ENCODE results near the gene TRPC1. TPM values are rescaled to one million over a fixed set of nuclear protein-coding genes. Genes with fewer than 3 reads are reported as not detected.
A peak's percentile ranks its signal among the peaks of the same experiment; 100 is the strongest.

TRPC1 gene
- total RNA-seq, 2 donors from 2014 or later, result 5.6 to 9.4 TPM

DNA sequence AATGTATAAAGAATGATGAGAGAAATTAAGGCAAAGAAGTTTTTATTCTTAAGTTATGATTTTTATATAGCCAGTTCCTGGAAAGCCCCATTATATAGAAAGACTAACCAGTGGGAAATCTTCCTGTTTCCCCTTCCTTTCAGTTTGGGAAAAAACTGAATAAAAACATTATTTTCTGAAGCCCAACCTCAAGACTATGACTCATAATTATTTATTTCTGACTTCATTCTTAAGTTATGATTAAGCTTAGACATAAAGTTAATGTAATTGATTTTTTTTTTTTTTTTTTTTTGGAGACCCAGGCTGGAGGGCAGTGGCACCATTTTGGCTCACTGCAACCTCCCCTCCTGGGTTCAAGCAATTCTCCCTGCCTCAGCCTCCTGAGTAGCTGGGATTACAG lies 55.8 kb downstream of the TRPC1 start:
- DNase-seq (no peak), ATAC-seq (replicated peaks in 1 of 2) (no peak)
- Mint-ChIP-seq H3K36me3 (ENCODE audit: insufficient read depth in 2 of 2) (no peaks in the 10 kb centered on the region), H3K4me1 (ENCODE audit: low read depth) (no peaks in the 10 kb centered on the region), H3K4me3 (no peak overlapping the region), H3K27ac (no peak overlapping the region), H3K27me3 (ENCODE audit: low read depth) (no peaks in the 10 kb centered on the region), H3K9me3 (no peaks in the 10 kb centered on the region)

DNA sequence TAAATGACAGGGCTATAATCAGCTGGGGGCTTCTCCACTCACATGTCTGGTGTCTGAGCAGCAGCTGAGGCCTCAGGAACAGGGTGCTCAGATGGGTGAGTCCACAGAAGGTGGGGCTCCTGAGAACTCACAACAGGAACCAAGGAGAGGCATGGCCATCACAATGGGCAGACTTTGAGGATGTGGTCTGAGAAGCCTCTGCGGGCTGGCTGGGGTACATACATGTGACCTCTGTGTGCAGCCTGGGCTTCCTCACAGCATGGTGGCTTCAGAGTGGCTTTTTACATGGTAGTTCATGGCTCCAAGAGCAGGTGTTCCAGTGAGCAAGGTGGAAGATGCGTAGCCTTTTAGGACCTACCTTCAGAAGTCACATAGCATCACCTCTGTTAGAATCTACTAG lies 58.8 kb downstream of the TRPC1 start:
- Mint-ChIP-seq H3K4me3 (no peak overlapping the region), H3K36me3 (ENCODE audit: insufficient read depth in 2 of 2) (no peaks in the 10 kb centered on the region), H3K27me3 (ENCODE audit: low read depth) (no peaks in the 10 kb centered on the region), H3K4me1 (ENCODE audit: low read depth) (no peaks in the 10 kb centered on the region), H3K27ac (no peak overlapping the region), H3K9me3 (no peaks in the 10 kb centered on the region)
- DNase-seq, result no peak
- no peak for ATAC-seq (replicated peaks in 1 of 2)

DNA sequence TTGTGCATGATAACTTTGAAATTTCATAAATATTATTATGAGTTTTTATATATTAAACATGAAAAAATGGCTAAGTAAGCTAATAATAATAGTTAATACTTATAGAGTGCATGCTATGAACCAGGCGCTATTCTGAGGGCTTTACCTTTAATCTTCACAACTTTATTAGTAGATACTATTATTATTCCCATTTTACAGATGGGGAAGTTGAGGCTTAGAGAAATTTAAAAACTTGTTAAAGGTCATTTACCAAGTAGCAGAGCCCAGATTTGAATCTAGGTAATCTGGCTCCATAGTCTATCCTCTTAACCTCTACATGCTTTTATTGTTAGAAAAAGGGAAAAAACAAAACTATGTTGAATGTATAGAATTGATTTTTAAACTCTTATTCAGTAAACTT lies 60.4 kb downstream of the TRPC1 start:
- H3K4me3 Mint-ChIP-seq, result no peak overlapping the region
- no peak overlapping the region for H3K27ac Mint-ChIP-seq
- no peaks in the 10 kb centered on the region for H3K36me3 Mint-ChIP-seq (ENCODE audit: insufficient read depth in 2 of 2)
- DNase-seq (no peak), ATAC-seq (replicated peaks in 1 of 2) (no peak)
- H3K4me1 Mint-ChIP-seq (ENCODE audit: low read depth), result no peaks in the 10 kb centered on the region
- no peaks in the 10 kb centered on the region for H3K27me3 Mint-ChIP-seq (ENCODE audit: low read depth)
- no peaks in the 10 kb centered on the region for H3K9me3 Mint-ChIP-seq

DNA sequence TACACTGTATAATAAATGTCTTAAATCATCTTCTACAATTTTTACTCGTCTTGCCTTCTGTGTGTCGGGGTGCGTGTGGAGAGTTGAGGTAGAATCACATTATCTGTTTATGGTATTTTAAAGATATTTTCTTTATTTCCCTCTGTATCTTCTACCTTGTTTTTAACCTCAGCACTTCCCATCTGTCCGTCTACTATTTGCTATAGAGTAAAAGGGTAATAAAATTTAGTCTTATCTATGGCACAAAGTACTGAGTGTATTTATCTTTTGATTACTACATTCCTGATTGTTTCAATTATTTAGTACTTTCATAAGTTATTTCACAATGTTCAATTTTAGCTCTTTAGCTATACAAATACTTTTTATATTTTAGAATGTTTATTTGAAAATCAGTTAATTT lies 62.2 kb downstream of the TRPC1 start:
- no peak for ATAC-seq (replicated peaks in 1 of 2)
- Mint-ChIP-seq H3K27me3 (ENCODE audit: low read depth) (no peaks in the 10 kb centered on the region), H3K36me3 (ENCODE audit: insufficient read depth in 2 of 2) (no peaks in the 10 kb centered on the region), H3K27ac (no peak overlapping the region), H3K4me1 (ENCODE audit: low read depth) (no peaks in the 10 kb centered on the region), H3K9me3 (no peaks in the 10 kb centered on the region), H3K4me3 (no peak overlapping the region)
- DNase-seq, result no peak

DNA sequence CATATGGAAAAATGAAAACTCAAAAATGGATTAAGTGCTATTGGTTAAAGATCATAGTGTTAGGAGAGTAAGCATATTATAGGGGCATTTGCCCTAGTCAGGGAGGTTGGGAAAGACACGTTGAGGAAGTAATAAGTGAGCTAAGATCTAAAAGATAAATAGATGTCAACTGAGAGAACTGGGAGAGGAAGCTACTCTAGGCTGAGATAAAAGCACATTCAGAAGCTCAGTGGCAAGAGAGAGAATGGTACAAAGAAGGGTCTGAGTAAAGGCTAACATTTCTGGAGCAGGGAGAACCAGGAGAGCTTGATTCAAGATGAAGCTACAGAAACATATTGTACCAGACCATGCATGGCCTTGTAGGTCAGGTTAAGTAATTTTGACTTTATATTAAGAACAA lies 63.9 kb downstream of the TRPC1 start:
- H3K4me3 Mint-ChIP-seq, result no peak overlapping the region
- ATAC-seq (replicated peaks in 1 of 2), result no peak
- DNase-seq, result no peak
- no peak overlapping the region for H3K27ac Mint-ChIP-seq
- H3K27me3 Mint-ChIP-seq (ENCODE audit: low read depth), result no peaks in the 10 kb centered on the region
- no peaks in the 10 kb centered on the region for H3K4me1 Mint-ChIP-seq (ENCODE audit: low read depth)
- H3K9me3 Mint-ChIP-seq, result no peaks in the 10 kb centered on the region
- no peaks in the 10 kb centered on the region for H3K36me3 Mint-ChIP-seq (ENCODE audit: insufficient read depth in 2 of 2)

DNA sequence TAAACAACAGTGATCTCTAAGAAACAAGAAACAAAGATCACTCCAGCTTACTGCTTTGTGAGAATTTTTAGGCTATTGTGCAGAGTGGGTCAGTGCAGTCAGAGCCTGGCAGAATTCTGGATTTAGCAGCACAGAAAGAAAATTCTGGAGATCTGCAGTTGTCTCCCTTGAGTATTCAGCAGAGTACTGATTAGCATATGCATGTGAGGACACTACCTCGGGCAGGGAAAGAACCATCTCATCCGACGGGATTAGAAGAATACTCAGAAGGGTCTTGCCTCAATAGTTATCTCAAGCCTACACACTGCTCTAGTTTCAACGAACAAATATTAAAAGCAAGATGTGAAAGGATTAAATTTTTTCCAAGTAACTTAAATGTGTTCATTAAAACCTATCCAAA lies 70.7 kb downstream of the TRPC1 start:
- Mint-ChIP-seq H3K4me3 (no peak overlapping the region), H3K9me3 (no peaks in the 10 kb centered on the region), H3K27me3 (ENCODE audit: low read depth) (no peaks in the 10 kb centered on the region), H3K36me3 (ENCODE audit: insufficient read depth in 2 of 2) (no peaks in the 10 kb centered on the region), H3K27ac (no peak overlapping the region), H3K4me1 (ENCODE audit: low read depth) (no peaks in the 10 kb centered on the region)
- no peak for ATAC-seq (replicated peaks in 1 of 2)
- DNase-seq, result no peak

DNA sequence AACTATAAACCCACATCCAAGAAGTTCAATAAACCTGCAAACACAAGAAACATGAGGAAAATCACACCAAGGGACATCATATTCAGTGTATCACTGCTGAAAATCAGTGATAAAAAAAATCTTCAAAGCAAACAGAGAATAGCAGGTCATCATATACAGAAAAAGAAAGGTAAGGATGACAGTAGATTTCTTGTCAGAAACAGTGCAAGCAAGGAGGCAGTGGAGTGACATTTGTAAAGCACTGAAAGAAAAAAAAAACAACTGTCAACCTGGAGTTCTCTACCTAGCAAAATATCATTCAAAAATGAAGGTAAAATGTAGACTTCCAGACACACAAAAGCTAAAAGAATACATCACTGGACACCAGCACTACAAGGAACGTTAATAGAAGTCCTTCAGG lies 71.5 kb downstream of the TRPC1 start:
- no peaks in the 10 kb centered on the region for H3K9me3 Mint-ChIP-seq
- no peak for ATAC-seq (replicated peaks in 1 of 2)
- no peaks in the 10 kb centered on the region for H3K27me3 Mint-ChIP-seq (ENCODE audit: low read depth)

DNA sequence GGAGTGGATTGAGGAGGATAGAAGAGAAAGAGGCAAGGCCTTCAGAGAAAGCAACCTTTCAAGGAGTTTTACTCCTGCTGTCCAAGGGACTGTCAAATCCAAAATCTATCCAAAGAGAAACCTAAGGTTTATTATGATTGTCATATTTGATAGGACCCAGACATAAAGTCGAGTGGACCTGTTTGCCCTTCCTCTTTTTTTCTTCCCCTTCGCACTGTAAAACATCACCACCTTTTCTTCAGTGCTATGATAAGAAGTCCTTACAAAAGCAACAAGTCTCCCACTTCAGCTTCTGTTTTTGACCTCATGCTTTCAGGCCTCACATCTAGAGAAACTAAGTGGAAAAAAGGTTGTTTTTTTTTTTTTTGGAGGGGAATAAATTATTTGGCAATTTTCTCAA lies 73.0 kb downstream of the TRPC1 start:
- Mint-ChIP-seq H3K9me3 (no peaks in the 10 kb centered on the region), H3K27ac (no peak overlapping the region), H3K4me1 (ENCODE audit: low read depth) (no peaks in the 10 kb centered on the region), H3K4me3 (no peak overlapping the region), H3K27me3 (ENCODE audit: low read depth) (no peaks in the 10 kb centered on the region), H3K36me3 (ENCODE audit: insufficient read depth in 2 of 2) (no peaks in the 10 kb centered on the region)
- ATAC-seq (replicated peaks in 1 of 2), result no peak
- no peak for DNase-seq

More for the DNA sequence above, 71.5 kb downstream of the TRPC1 start:
- no peak overlapping the region for H3K27ac Mint-ChIP-seq
- H3K36me3 Mint-ChIP-seq (ENCODE audit: insufficient read depth in 2 of 2), result no peaks in the 10 kb centered on the region
- H3K4me1 Mint-ChIP-seq (ENCODE audit: low read depth), result no peaks in the 10 kb centered on the region
- DNase-seq, result no peak
- H3K4me3 Mint-ChIP-seq, result no peak overlapping the region

DNA sequence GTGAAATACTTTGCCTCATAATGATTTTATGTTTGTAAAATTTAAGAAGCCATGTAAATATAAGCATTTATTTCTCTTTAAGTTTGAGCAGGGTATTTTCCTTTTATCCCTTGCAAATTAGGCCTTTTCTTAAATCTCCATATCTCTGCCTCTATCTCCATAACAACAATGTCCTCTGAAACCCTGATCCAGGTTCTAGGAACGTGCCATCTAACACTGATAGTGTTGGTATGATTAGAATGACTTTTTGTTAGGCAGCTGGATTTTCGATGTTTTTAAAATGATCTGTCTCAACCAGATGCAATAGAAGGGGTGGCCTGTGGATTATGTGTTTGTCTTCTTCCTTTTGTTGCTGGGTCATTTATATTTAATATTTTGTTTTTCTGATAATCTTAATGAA lies 77.9 kb downstream of the TRPC1 start:
- no peaks in the 10 kb centered on the region for H3K27me3 Mint-ChIP-seq (ENCODE audit: low read depth)
- no peaks in the 10 kb centered on the region for H3K4me1 Mint-ChIP-seq (ENCODE audit: low read depth)
- H3K27ac Mint-ChIP-seq, result no peak overlapping the region
- ATAC-seq (replicated peaks in 1 of 2) (no peak), DNase-seq (no peak)
- no peaks in the 10 kb centered on the region for H3K36me3 Mint-ChIP-seq (ENCODE audit: insufficient read depth in 2 of 2)
- no peaks in the 10 kb centered on the region for H3K9me3 Mint-ChIP-seq
- no peak overlapping the region for H3K4me3 Mint-ChIP-seq

DNA sequence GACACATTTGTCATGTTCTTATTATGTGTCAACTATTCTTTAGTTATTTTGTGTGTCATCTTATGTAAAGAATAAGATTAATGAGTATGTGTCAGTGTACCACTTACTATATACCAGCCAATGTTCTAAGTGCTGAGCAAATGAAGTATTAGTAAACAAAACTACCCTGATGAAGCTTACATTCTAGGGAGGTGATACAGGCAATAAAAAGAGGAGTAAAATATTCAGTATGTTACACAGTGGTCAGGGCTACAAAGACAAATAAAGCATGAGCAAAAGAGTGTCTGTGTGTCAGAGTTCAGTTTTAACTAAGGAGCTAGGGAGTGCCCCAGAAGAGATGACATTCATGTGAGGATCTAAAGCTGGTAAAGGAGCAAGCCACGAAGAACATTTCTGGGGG lies 79.1 kb downstream of the TRPC1 start:
- no peak overlapping the region for H3K27ac Mint-ChIP-seq
- no peaks in the 10 kb centered on the region for H3K27me3 Mint-ChIP-seq (ENCODE audit: low read depth)
- no peaks in the 10 kb centered on the region for H3K9me3 Mint-ChIP-seq
- no peak overlapping the region for H3K4me3 Mint-ChIP-seq
- no peaks in the 10 kb centered on the region for H3K36me3 Mint-ChIP-seq (ENCODE audit: insufficient read depth in 2 of 2)
- peaks cover 3% of the 10 kb centered on the region for H3K4me1 Mint-ChIP-seq (ENCODE audit: low read depth)
- no peak for DNase-seq
- ATAC-seq (replicated peaks in 1 of 2), result peak in 1 of 2 donors; percentile 26

DNA sequence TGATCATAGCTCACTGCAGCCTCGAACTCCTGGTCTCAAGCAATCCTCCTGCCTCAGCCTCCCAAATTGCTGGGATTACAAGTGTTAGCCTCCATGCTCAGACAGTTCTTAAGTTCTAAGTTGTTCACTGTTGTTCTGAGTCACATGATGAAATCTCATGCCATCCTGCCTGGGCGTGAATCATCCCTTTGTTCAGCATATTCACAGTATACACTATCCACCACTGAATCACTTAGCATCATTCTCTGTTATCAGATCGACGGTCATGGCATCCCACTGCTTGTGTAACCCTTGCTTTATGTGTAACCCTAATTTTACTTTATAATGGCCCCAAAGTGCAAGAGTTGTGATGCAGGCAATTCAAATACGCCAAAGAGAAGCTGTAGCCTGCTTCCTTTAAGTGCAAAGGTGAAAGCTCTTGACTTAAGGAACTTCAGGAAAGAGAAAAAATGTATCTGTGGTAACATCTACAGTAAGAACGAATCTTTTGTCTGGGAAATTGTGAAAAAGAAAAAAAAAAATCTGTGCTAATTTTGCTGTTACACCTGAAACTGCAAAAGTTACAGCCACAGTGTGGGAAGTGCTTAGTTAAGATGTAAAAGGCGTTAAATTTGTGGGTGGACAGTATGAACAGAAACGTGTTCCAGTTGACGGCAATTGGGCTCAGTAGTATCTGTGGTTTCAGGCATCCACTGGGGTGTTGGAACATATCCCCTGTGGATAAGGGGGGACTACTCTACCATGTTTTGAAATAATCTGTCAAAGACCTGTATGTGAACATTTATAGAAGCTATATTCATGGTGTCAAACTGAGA lies 84.5 kb downstream of the TRPC1 start:
- peak; percentile 26 to 46 for DNase-seq

DNA sequence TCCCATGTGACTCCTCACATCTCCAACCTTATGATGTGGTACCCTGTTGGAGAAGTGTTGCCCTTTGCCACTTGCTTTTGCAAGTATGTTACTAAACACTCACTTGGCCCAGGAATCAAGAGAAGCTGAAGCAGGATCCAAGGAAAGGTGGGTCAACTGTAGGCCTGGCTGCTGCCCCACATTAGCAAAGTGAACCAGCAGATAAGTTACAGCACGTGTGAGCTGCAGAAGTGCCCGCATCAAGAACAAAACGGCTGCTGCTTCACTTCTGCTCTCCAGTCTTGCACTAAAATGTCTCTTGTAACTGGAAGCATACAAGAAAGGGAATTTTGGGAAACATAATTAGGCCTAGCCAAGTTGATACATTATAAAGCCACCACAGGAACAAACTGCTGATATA lies 85.4 kb downstream of the TRPC1 start:
- ATAC-seq (replicated peaks in 1 of 2), result no peak
- Mint-ChIP-seq H3K27ac (no peak overlapping the region), H3K36me3 (ENCODE audit: insufficient read depth in 2 of 2) (no peaks in the 10 kb centered on the region), H3K27me3 (ENCODE audit: low read depth) (peaks cover 8% of the 10 kb centered on the region), H3K4me1 (ENCODE audit: low read depth) (peaks cover 12% of the 10 kb centered on the region), H3K9me3 (no peaks in the 10 kb centered on the region), H3K4me3 (no peak overlapping the region)
- no peak for DNase-seq

More for the DNA sequence above, 84.5 kb downstream of the TRPC1 start:
- Mint-ChIP-seq H3K27ac (no peak overlapping the region), H3K9me3 (no peaks in the 10 kb centered on the region), H3K36me3 (ENCODE audit: insufficient read depth in 2 of 2) (no peaks in the 10 kb centered on the region), H3K27me3 (ENCODE audit: low read depth) (peaks cover 8% of the 10 kb centered on the region), H3K4me3 (peak overlapping the region in 1 of 2 donors; percentile 13), H3K4me1 (ENCODE audit: low read depth) (peaks cover 12% of the 10 kb centered on the region)
- peak; percentile 99 for ATAC-seq (replicated peaks in 1 of 2)

DNA sequence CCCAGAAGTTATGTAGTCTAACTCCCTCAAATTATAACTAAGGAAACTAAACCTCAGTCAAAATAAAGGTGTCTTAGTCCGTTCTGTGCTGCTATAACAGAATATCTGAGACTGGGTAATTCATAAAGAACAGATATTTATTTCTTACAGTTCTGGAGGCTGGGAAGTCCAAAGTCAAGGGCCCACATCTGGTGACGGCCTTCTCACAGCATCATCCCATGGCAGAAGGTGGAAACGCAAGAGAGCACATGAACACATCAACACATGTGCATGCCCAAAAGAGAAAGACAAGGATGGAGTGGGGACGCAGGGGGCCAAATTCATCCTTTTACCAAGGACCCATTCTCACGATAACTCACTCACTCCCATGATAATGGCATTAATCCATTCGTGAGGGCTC lies 92.0 kb downstream of the TRPC1 start:
- no peaks in the 10 kb centered on the region for H3K9me3 Mint-ChIP-seq

DNA sequence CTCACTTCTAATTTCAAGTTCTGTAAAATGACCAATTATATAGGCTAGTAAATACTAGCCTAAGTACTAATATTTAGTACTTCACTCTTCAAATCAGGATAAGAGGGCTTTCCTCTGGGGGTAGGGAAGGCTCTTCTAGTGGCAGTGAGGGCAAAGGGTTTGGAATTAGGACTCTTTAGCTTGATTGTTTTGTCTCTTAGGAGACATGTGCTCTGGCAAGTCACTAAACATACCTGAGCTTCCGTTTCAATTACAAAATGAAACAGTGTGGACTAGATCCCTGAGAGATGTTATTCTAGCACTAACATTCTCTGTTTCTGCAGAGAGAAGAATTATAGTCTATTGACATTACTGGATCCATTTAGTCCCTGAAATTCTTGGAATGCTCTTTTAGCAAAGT lies 93.5 kb downstream of the TRPC1 start:
- Mint-ChIP-seq H3K27ac (no peak overlapping the region), H3K36me3 (ENCODE audit: insufficient read depth in 2 of 2) (no peaks in the 10 kb centered on the region), H3K27me3 (ENCODE audit: low read depth) (peaks cover 17% of the 10 kb centered on the region), H3K9me3 (no peaks in the 10 kb centered on the region), H3K4me1 (ENCODE audit: low read depth) (no peaks in the 10 kb centered on the region), H3K4me3 (no peak overlapping the region)
- ATAC-seq (replicated peaks in 1 of 2) (no peak), DNase-seq (no peak)

More for the DNA sequence above, 92.0 kb downstream of the TRPC1 start:
- Mint-ChIP-seq H3K27me3 (ENCODE audit: low read depth) (peaks cover 22% of the 10 kb centered on the region), H3K4me3 (no peak overlapping the region), H3K27ac (no peak overlapping the region), H3K36me3 (ENCODE audit: insufficient read depth in 2 of 2) (no peaks in the 10 kb centered on the region), H3K4me1 (ENCODE audit: low read depth) (no peaks in the 10 kb centered on the region)
- ATAC-seq (replicated peaks in 1 of 2) (no peak), DNase-seq (no peak)
